OCI-LY3 (cell line): ENCODE measurements around the gene PPARG.
"Not testable (repeated sequence)": the region's sequence is repeated elsewhere in the genome, so short reads cannot be mapped to it uniquely, and the experiment has no call there.

Experiments used
- CTCF ChIP-seq: fragments of 200-600, 300-600 bp; sonication (generic); IDR thresholded peaks from 2 replicates; pipeline ENCODE4 v1.5.1; 2014; ENCODE audit warnings: antibody characterized with exemption, low read length, low read depth
- EZH2phosphoT487 ChIP-seq: fragments of 200-600 bp; shearing (Covaris generic); IDR thresholded peaks from 2 replicates; pipeline ENCODE4 v1.6.1; 2018; ENCODE audit warnings: antibody characterized with exemption, mixed run types, low read depth

GRCh38 chr3:12448404-12449202, 159.7 kb downstream of the PPARG start:
- TF ChIP-seq CTCF = peak; percentile 29
- not testable (repeated sequence) for TF ChIP-seq EZH2phosphoT487
